ENCODE measurements around the gene AP1S2. TPM values are rescaled to one million over a fixed set of nuclear protein-coding genes. Genes with fewer than 3 reads are reported as not detected.
A peak's percentile ranks its signal among the peaks of the same experiment; 100 is the strongest.

AP1S2 gene
- total and polyA plus RNA-seq, 9 of the 15 experiments (the other 6 are each of a cell fraction or from before 2014, with no cell fraction given), result 11.1 to 64.2 (median 25.8) TPM

- TF ChIP-seq PURB (CRISPR knock-in tag; IDR thresholded peaks at IDR 0.05; ENCODE audit: low read depth) (no peak), ZNF507 (tag; conservative IDR thresholded peaks at IDR 0.05) (no peak), ZC3H11A (IDR thresholded peaks at IDR 0.05; ENCODE audit: low read depth, low read length) (no peak), EZH2 (IDR thresholded peaks at IDR 0.05; ENCODE audit: borderline replicate concordance, low read depth, low read length) (no peak), CTBP1 (IDR thresholded peaks at IDR 0.05; ENCODE audit: borderline replicate concordance) (peak; percentile 69), PHB (CRISPR knock-in tag; IDR thresholded peaks at IDR 0.05) (no peak), SMARCC2 (IDR thresholded peaks at IDR 0.05; ENCODE audit: low read depth) (no peak), GTF2F1 (IDR thresholded peaks at IDR 0.05; ENCODE audit: low read depth, low read length) (no peak), MITF (IDR thresholded peaks at IDR 0.05) (no peak), ZBTB7A (IDR thresholded peaks at IDR 0.05; ENCODE audit: borderline replicate concordance, control insufficient read depth, low read depth, low read length) (no peak; the same call in 1 of the 2 replicates), AFF4 (CRISPR knock-in tag; IDR thresholded peaks at IDR 0.05) (no peak)
- TF ChIP-seq, protein P1, sequence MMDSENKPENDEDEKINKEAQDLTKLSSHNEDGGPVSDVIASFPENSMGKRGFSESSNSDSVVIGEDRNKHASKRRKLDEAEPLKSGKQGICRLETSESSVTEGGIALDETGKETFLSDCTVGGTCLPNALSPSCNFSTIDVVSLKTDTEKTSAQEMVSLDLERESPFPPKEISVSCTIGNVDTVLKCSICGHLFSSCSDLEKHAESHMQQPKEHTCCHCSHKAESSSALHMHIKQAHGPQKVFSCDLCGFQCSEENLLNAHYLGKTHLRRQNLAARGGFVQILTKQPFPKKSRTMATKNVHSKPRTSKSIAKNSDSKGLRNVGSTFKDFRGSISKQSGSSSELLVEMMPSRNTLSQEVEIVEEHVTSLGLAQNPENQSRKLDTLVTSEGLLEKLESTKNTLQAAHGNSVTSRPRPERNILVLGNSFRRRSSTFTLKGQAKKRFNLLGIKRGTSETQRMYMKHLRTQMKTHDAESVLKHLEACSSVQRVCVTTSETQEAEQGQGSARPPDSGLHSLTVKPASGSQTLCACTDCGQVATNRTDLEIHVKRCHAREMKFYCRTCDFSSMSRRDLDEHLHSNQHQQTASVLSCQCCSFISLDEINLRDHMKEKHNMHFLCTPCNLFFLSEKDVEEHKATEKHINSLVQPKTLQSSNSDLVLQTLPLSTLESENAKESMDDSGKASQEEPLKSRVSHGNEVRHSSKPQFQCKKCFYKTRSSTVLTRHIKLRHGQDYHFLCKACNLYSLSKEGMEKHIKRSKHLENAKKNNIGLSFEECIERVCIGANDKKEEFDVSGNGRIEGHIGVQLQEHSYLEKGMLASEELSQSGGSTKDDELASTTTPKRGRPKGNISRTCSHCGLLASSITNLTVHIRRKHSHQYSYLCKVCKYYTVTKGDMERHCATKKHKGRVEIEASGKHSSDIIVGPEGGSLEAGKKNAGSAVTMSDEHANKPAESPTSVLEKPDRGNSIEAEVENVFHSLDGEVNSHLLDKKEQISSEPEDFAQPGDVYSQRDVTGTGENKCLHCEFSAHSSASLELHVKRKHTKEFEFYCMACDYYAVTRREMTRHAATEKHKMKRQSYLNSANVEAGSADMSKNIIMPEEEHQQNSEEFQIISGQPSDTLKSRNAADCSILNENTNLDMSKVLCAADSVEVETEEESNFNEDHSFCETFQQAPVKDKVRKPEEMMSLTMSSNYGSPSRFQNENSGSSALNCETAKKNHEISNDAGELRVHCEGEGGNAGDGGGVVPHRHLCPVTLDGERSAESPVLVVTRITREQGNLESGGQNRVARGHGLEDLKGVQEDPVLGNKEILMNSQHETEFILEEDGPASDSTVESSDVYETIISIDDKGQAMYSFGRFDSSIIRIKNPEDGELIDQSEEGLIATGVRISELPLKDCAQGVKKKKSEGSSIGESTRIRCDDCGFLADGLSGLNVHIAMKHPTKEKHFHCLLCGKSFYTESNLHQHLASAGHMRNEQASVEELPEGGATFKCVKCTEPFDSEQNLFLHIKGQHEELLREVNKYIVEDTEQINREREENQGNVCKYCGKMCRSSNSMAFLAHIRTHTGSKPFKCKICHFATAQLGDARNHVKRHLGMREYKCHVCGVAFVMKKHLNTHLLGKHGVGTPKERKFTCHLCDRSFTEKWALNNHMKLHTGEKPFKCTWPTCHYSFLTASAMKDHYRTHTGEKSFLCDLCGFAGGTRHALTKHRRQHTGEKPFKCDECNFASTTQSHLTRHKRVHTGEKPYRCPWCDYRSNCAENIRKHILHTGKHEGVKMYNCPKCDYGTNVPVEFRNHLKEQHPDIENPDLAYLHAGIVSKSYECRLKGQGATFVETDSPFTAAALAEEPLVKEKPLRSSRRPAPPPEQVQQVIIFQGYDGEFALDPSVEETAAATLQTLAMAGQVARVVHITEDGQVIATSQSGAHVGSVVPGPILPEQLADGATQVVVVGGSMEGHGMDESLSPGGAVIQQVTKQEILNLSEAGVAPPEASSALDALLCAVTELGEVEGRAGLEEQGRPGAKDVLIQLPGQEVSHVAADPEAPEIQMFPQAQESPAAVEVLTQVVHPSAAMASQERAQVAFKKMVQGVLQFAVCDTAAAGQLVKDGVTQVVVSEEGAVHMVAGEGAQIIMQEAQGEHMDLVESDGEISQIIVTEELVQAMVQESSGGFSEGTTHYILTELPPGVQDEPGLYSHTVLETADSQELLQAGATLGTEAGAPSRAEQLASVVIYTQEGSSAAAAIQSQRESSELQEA (IDR thresholded peaks at IDR 0.05; ENCODE audit: low read depth), result no peak
- TF ChIP-seq, protein P2, sequence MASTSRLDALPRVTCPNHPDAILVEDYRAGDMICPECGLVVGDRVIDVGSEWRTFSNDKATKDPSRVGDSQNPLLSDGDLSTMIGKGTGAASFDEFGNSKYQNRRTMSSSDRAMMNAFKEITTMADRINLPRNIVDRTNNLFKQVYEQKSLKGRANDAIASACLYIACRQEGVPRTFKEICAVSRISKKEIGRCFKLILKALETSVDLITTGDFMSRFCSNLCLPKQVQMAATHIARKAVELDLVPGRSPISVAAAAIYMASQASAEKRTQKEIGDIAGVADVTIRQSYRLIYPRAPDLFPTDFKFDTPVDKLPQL (IDR thresholded peaks at IDR 0.05; ENCODE audit: extremely low read depth, insufficient read length), result no peak
Measured at GRCh38 chrX:15854712-15855567, at the start of gene AP1S2 (continued).
